SK-N-SH (cell line): ENCODE measurements around the gene CIC. TPM values are rescaled to one million over a fixed set of nuclear protein-coding genes. Genes with fewer than 3 reads are reported as not detected.

Experiments
- CTCF ChIA-PET: fragments of 300-600, 350-600 bp; formaldehyde crosslinking; extraction: SDS; loops from one replicate; lab custom pipeline; 2021; lab: Yijun Ruan, JAX
- POLR2A ChIA-PET: fragments of 350-600 bp; sonication (Branson Sonifier 250); formaldehyde crosslinking; extraction: SDS; loops from one replicate; lab custom pipeline; 2020; ENCODE audit warnings: antibody characterized with exemption, inconsistent platforms; lab: Yijun Ruan, JAX
- DNase-seq: peaks from one replicate; pipeline ENCODE4 v3.0.0; 2012
- H2AFZ ChIP-seq: fragments of 200-600 bp; sonication (generic); 2 replicates; pipeline ENCODE4 v1.8.1; 2016; ENCODE audit warnings: antibody characterized with exemption, mild to moderate bottlenecking, low read depth
- H3F3A ChIP-seq: fragments of 200-600 bp; sonication (generic); replicated peaks from 2 replicates; pipeline ENCODE3; 2016; ENCODE audit warnings: antibody characterized with exemption, mild to moderate bottlenecking; ENCODE audit not compliant: insufficient read depth
- H3K27ac ChIP-seq, 2 experiments: fragments of 200-500 bp in 1 of 2; fragments of 200-600 bp in 1 of 2; sonication (Bioruptor generic) in 1 of 2; sonication (generic), shearing (Covaris generic) in 1 of 2; 2 replicates each; pipeline versions ENCODE4 v1.5.1 to v1.6.1; 2014 to 2016; ENCODE audit warnings: low read depth in 2 of 2, inconsistent platforms in 1 of 2, low read length in 1 of 2, mild to moderate bottlenecking in 1 of 2, mixed read lengths in 1 of 2
- H3K27me3 ChIP-seq: fragments of 200-600 bp; sonication (generic), shearing (Covaris generic); 2 replicates; pipeline ENCODE4 v1.6.1; 2016; ENCODE audit warnings: mixed run types; ENCODE audit not compliant: insufficient read depth
- H3K36me3 ChIP-seq, 2 experiments: fragments of 200-500 bp in 1 of 2; fragments of 200-600 bp in 1 of 2; sonication (Bioruptor generic) in 1 of 2; sonication (generic) in 1 of 2; replicated peaks in 1 of 2; 2 replicates each; pipeline versions ENCODE3 to v1.5.1; 2014 to 2016; ENCODE audit warnings: low read length in 1 of 2, mild to moderate bottlenecking in 1 of 2; ENCODE audit not compliant: insufficient read depth in 2 of 2, control insufficient read depth in 1 of 2
- H3K4me1 ChIP-seq, 2 experiments: fragments of 200-500 bp in 1 of 2; fragments of 200-600 bp in 1 of 2; sonication (Bioruptor generic) in 1 of 2; sonication (generic), shearing (Covaris generic) in 1 of 2; 2 replicates each; pipeline versions ENCODE4 v1.5.1 to v1.6.1; 2014 to 2016; ENCODE audit warnings: low read depth in 1 of 2, low read length in 1 of 2, mixed run types in 1 of 2; ENCODE audit not compliant: insufficient read depth in 2 of 2, control insufficient read depth in 1 of 2
- H3K4me2 ChIP-seq: fragments of 200-600 bp; sonication (generic), shearing (Covaris generic); 2 replicates; pipeline ENCODE4 v1.6.1; 2017; ENCODE audit warnings: mixed run types
- H3K4me3 ChIP-seq, 2 experiments: fragments of 200-500 bp in 1 of 2; fragments of 200-600 bp in 1 of 2; sonication (Bioruptor generic) in 1 of 2; sonication (generic), shearing (Covaris generic) in 1 of 2; 2 replicates each; pipeline versions ENCODE4 v1.5.1 to v1.8.1; 2014 to 2016; ENCODE audit warnings: low read depth in 2 of 2, inconsistent platforms in 1 of 2, low read length in 1 of 2, mild to moderate bottlenecking in 1 of 2, mixed read lengths in 1 of 2, moderate library complexity in 1 of 2
- H3K79me2 ChIP-seq: fragments of 200-600 bp; sonication (generic); 2 replicates; pipeline ENCODE4 v1.8.1; 2017; ENCODE audit warnings: mild to moderate bottlenecking; ENCODE audit not compliant: insufficient read depth
- H3K9ac ChIP-seq: fragments of 200-600 bp; sonication (generic); 2 replicates; pipeline ENCODE4 v1.6.1; 2017; ENCODE audit warnings: mixed run types
- H3K9me2 ChIP-seq: fragments of 200-600 bp; sonication (generic); 2 replicates; pipeline ENCODE4 v1.6.1; 2017; ENCODE audit warnings: mixed run types
- H3K9me3 ChIP-seq: fragments of 200-600 bp; sonication (generic); 2 replicates; pipeline ENCODE4 v1.6.1; 2017; ENCODE audit warnings: mixed run types, mild to moderate bottlenecking, moderate library complexity
- H4K20me1 ChIP-seq: fragments of 200-600 bp; sonication (generic); 2 replicates; pipeline ENCODE4 v1.6.1; 2017; ENCODE audit warnings: mild to moderate bottlenecking, mixed run types; ENCODE audit not compliant: insufficient read depth
- EP300 ChIP-seq, 2 experiments: IDR thresholded peaks; 2 replicates each; pipeline versions ENCODE4 v1.4.0 to v1.6.1; 2012; ENCODE audit warnings: borderline replicate concordance in 1 of 2, low read depth in 1 of 2, low read length in 1 of 2
- EZH2phosphoT487 ChIP-seq: fragments of 200-600 bp; sonication (generic); IDR thresholded peaks from 2 replicates; pipeline ENCODE4 v1.6.1; 2017; ENCODE audit warnings: low read depth, mixed run types, mild to moderate bottlenecking, antibody characterized with exemption, moderate library complexity, borderline replicate concordance
- GATA2 ChIP-seq: sonication (generic); formaldehyde crosslinking; IDR thresholded peaks from 2 replicates; pipeline ENCODE4 v1.5.0; 2020; ENCODE audit warnings: mild to moderate bottlenecking, missing genetic modification reagents
- NRF1 ChIP-seq: IDR thresholded peaks from 2 replicates; pipeline ENCODE4 v1.6.1; 2012; ENCODE audit warnings: low read depth, mild to moderate bottlenecking, low read length
- POLR2AphosphoS5 ChIP-seq: IDR thresholded peaks from 2 replicates; pipeline ENCODE4 v1.6.1; 2012; ENCODE audit warnings: low read depth, low read length
- RFX5 ChIP-seq: IDR thresholded peaks from 2 replicates; pipeline ENCODE4 v1.6.1; 2012; ENCODE audit warnings: mild to moderate bottlenecking, improper control_type of control experiment, low read length
- RXRA ChIP-seq: IDR thresholded peaks from 2 replicates; pipeline ENCODE4 v1.4.0; 2012; ENCODE audit warnings: low read depth, mild to moderate bottlenecking, borderline replicate concordance
- SMC3 ChIP-seq: IDR thresholded peaks from 2 replicates; pipeline ENCODE4 v1.6.1; 2012; ENCODE audit warnings: low read depth, low read length, improper control_type of control experiment
- TAF1 ChIP-seq: IDR thresholded peaks from 2 replicates; pipeline ENCODE4 v1.6.1; 2012; ENCODE audit warnings: low read depth, mild to moderate bottlenecking, low read length, moderate library complexity, borderline replicate concordance
- TCF12 ChIP-seq: IDR thresholded peaks from 2 replicates; pipeline ENCODE4 v1.4.0; 2012
- YY1 ChIP-seq: IDR thresholded peaks from 2 replicates; pipeline ENCODE4 v1.4.0; 2012; ENCODE audit warnings: low read depth, mild to moderate bottlenecking
- WGBS: methylation state at CpG from one replicate; pipeline ENCODE4 v1.1.6; 2017; ENCODE audit warnings: low lambda C conversion rate; 5-methylcytosine and 5-hydroxymethylcytosine counted together
- polyA plus RNA-seq, 3 experiments: library from polyadenylated mRNA; depleted of rRNA; stranded (reverse); fragments of >200 nt; gene quantifications; 2 replicates each; pipeline ENCODE4 v1.2.3, GENCODE V29; 2012
- TF ChIP-seq, protein P1 (sequence below): fragments of 150-350 bp; IDR thresholded peaks from 2 replicates; pipeline ENCODE4 v1.6.1; 2017; ENCODE audit warnings: antibody characterized with exemption, low read length, low read depth, borderline replicate concordance
- TF ChIP-seq, protein P2 (sequence below): IDR thresholded peaks from 2 replicates; pipeline ENCODE4 v1.4.0; 2012; ENCODE audit warnings: low read depth, borderline replicate concordance
- TF ChIP-seq, protein P3 (sequence below): IDR thresholded peaks from 2 replicates; pipeline ENCODE4; 2012
- TF ChIP-seq, protein P4 (sequence below): IDR thresholded peaks from 2 replicates; pipeline ENCODE4 v1.4.0; 2012; ENCODE audit warnings: low read depth
- TF ChIP-seq, protein P5 (sequence below): IDR thresholded peaks from 2 replicates; pipeline ENCODE4 v1.4.0; 2012; ENCODE audit warnings: low read depth, borderline replicate concordance

CIC gene
- polyA plus RNA-seq, 1 of the 3 experiments (the other 2 are of a cell fraction), result 16.9 TPM

DNA sequence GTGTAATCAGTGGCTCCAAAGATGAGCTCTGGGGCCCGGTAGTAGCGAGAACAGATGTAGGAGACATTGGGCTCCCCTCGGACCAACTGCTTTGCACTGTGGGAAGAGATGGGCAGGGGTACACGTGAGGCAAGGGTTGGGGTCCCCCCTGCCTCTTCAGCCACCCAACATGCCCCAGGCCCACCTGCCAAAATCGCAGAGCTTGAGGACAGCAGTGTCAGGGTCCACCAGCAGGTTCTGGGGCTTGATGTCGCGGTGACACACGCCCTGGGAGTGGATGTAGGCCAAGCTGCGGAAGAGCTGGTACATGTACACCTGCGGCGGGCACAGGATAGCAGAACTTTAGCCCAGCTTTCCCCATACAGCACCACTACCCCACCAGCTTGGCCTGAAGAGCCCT is 34.7 kb upstream of the CIC start:
- peaks cover 44% of the 10 kb centered on the region for H3K79me2 ChIP-seq
- peaks cover 17% of the 10 kb centered on the region for H4K20me1 ChIP-seq
- 93% methylated on average over 7 of the region's 11 CpGs for WGBS

More for the DNA sequence above, 34.7 kb upstream of the CIC start:
- no peak overlapping the region for H3K4me2 ChIP-seq
- TF ChIP-seq TAF1 (no peak), RFX5 (no peak), YY1 (no peak), POLR2AphosphoS5 (no peak), RXRA (no peak), TCF12 (no peak), EZH2phosphoT487 (no peak), NRF1 (no peak), SMC3 (no peak), EP300 (IDR thresholded peaks at IDR 0.05; ENCODE audit: borderline replicate concordance in 1 of 2, low read depth in 1 of 2, low read length in 1 of 2) (no peak), GATA2 (CRISPR knock-in tag) (no peak)
- TF ChIP-seq, protein P1, sequence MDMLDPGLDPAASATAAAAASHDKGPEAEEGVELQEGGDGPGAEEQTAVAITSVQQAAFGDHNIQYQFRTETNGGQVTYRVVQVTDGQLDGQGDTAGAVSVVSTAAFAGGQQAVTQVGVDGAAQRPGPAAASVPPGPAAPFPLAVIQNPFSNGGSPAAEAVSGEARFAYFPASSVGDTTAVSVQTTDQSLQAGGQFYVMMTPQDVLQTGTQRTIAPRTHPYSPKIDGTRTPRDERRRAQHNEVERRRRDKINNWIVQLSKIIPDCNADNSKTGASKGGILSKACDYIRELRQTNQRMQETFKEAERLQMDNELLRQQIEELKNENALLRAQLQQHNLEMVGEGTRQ, result no peak
- TF ChIP-seq, protein P2, sequence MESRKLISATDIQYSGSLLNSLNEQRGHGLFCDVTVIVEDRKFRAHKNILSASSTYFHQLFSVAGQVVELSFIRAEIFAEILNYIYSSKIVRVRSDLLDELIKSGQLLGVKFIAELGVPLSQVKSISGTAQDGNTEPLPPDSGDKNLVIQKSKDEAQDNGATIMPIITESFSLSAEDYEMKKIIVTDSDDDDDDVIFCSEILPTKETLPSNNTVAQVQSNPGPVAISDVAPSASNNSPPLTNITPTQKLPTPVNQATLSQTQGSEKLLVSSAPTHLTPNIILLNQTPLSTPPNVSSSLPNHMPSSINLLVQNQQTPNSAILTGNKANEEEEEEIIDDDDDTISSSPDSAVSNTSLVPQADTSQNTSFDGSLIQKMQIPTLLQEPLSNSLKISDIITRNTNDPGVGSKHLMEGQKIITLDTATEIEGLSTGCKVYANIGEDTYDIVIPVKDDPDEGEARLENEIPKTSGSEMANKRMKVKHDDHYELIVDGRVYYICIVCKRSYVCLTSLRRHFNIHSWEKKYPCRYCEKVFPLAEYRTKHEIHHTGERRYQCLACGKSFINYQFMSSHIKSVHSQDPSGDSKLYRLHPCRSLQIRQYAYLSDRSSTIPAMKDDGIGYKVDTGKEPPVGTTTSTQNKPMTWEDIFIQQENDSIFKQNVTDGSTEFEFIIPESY, result no peak
- TF ChIP-seq, protein P3, sequence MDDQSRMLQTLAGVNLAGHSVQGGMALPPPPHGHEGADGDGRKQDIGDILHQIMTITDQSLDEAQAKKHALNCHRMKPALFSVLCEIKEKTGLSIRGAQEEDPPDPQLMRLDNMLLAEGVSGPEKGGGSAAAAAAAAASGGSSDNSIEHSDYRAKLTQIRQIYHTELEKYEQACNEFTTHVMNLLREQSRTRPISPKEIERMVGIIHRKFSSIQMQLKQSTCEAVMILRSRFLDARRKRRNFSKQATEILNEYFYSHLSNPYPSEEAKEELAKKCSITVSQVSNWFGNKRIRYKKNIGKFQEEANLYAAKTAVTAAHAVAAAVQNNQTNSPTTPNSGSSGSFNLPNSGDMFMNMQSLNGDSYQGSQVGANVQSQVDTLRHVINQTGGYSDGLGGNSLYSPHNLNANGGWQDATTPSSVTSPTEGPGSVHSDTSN, result no peak
- TF ChIP-seq, protein P4, sequence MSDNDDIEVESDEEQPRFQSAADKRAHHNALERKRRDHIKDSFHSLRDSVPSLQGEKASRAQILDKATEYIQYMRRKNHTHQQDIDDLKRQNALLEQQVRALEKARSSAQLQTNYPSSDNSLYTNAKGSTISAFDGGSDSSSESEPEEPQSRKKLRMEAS, result no peak
- TF ChIP-seq, protein P5, sequence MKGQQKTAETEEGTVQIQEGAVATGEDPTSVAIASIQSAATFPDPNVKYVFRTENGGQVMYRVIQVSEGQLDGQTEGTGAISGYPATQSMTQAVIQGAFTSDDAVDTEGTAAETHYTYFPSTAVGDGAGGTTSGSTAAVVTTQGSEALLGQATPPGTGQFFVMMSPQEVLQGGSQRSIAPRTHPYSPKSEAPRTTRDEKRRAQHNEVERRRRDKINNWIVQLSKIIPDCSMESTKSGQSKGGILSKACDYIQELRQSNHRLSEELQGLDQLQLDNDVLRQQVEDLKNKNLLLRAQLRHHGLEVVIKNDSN, result no peak
- TF ChIP-seq, all 33 proteins: peak for 0
- no peaks in the 10 kb centered on the region for H3K27me3 ChIP-seq
- no peaks in the 10 kb centered on the region for H3K9me2 ChIP-seq
- no peak for DNase-seq
- no peak overlapping the region for H3K9ac ChIP-seq
- no peak overlapping the region for H2AFZ ChIP-seq
- ChIA-PET CTCF (interaction anchor here (1.0 to 3.0 kb wide), 3 partner anchors 10 to 126 kb away, joined by 3 to 21 read pairs (median 4); partner anchors contain the start of gene GSK3A), POLR2A (interaction anchor here (0.6 to 2.4 kb wide), 3 partner anchors 8 to 29 kb away, joined by 3 to 8 read pairs (median 3); partner anchors contain the start of gene GSK3A)
- peaks cover 16% of the 10 kb centered on the region for H3F3A ChIP-seq
- peaks cover 28 to 68% of the 10 kb centered on the region in 2 experiments for H3K36me3 ChIP-seq
- no peak overlapping the region for H3K4me3 ChIP-seq
- no peaks in the 10 kb centered on the region for H3K9me3 ChIP-seq
- no peaks in the 10 kb centered on the region; a peak in 1 of 4 replicates for H3K4me1 ChIP-seq
- H3K27ac ChIP-seq, result no peak overlapping the region
